HepG2 (cell line): ENCODE data around the gene NELFB. TPM values are rescaled to one million over a fixed set of nuclear protein-coding genes. Genes with fewer than 3 reads are reported as not detected.
A peak's percentile ranks its signal among the peaks of the same experiment; 100 is the strongest.

Experiments used
- ATF2 ChIP-seq: sonication (generic); formaldehyde crosslinking; IDR thresholded peaks from 2 replicates; pipeline ENCODE4 v1.4.0; 2020; ENCODE audit warnings: missing genetic modification reagents
- CBFB ChIP-seq: sonication (generic); formaldehyde crosslinking; IDR thresholded peaks from 2 replicates; pipeline ENCODE4 v1.4.0; 2020; ENCODE audit warnings: missing genetic modification reagents
- CEBPZ ChIP-seq: IDR thresholded peaks from 2 replicates; pipeline ENCODE4 v1.6.1; 2012; ENCODE audit warnings: low read length, improper control_type of control experiment
- HOXA3 ChIP-seq: sonication (generic); formaldehyde crosslinking; IDR thresholded peaks from 2 replicates; pipeline ENCODE4 v1.5.0; 2020; ENCODE audit warnings: missing genetic modification reagents
- HOXA5 ChIP-seq: sonication (generic); formaldehyde crosslinking; IDR thresholded peaks from 2 replicates; pipeline ENCODE4 v1.4.0; 2020; ENCODE audit warnings: missing genetic modification reagents
- HOXD1 ChIP-seq: sonication (generic); formaldehyde crosslinking; IDR thresholded peaks from 2 replicates; pipeline ENCODE4 v1.5.0; 2020; ENCODE audit warnings: missing genetic modification reagents
- ISL2 ChIP-seq: sonication (generic); formaldehyde crosslinking; IDR thresholded peaks from 2 replicates; pipeline ENCODE4 v1.5.0; 2020; ENCODE audit warnings: missing genetic modification reagents
- MAZ ChIP-seq, 2 experiments: sonication (generic) in 1 of 2; formaldehyde crosslinking in 1 of 2; IDR thresholded peaks; 2 replicates each; pipeline versions ENCODE4 v1.5.0 to v1.6.1; 2012 to 2020; ENCODE audit warnings: low read depth in 2 of 2, mild to moderate bottlenecking in 2 of 2, borderline replicate concordance in 1 of 2, improper control_type of control experiment in 1 of 2, low read length in 1 of 2, missing genetic modification reagents in 1 of 2, moderate library complexity in 1 of 2
- NONO ChIP-seq, 2 experiments: fragments of 450-650 bp in 1 of 2; sonication (generic) in 1 of 2; formaldehyde crosslinking in 1 of 2; IDR thresholded peaks in 1 of 2; conservative IDR thresholded peaks in 1 of 2; 2 replicates each; pipeline versions ENCODE4 v1.6.1 to v1.8.0; 2017 to 2022; ENCODE audit warnings: mild to moderate bottlenecking in 1 of 2, missing genetic modification reagents in 1 of 2, moderate library complexity in 1 of 2
- POLR2A ChIP-seq, 2 experiments: IDR thresholded peaks; 2 replicates each; pipeline ENCODE4 v1.6.1; 2011; ENCODE audit warnings: low read depth in 2 of 2, low read length in 2 of 2, mild to moderate bottlenecking in 1 of 2, moderate library complexity in 1 of 2; ENCODE audit not compliant: insufficient read depth in 1 of 2
- RAD21 ChIP-seq: fragments of 450-650 bp; formaldehyde crosslinking; IDR thresholded peaks from 2 replicates; pipeline ENCODE4 v1.5.0; 2020; ENCODE audit warnings: mild to moderate bottlenecking
- TIGD3 ChIP-seq: sonication (generic); formaldehyde crosslinking; IDR thresholded peaks from 2 replicates; pipeline ENCODE4 v1.5.1; 2020; ENCODE audit warnings: mild to moderate bottlenecking, missing genetic modification reagents, borderline replicate concordance
- ZBTB14 ChIP-seq: sonication (generic); formaldehyde crosslinking; IDR thresholded peaks from 2 replicates; pipeline ENCODE4 v1.4.0; 2020; ENCODE audit warnings: missing genetic modification reagents
- ZBTB2 ChIP-seq: sonication (generic); formaldehyde crosslinking; IDR thresholded peaks from 2 replicates; pipeline ENCODE4 v1.8.0; 2022; ENCODE audit warnings: low read depth, missing genetic modification reagents
- ZMAT3 ChIP-seq: sonication (generic); formaldehyde crosslinking; conservative IDR thresholded peaks from 2 replicates; pipeline ENCODE4 v1.7.0; 2021; ENCODE audit warnings: missing genetic modification reagents
- ZNF343 ChIP-seq: sonication (generic); formaldehyde crosslinking; IDR thresholded peaks from 2 replicates; pipeline ENCODE4 v1.4.0; 2020; ENCODE audit warnings: mild to moderate bottlenecking, missing genetic modification reagents
- ZNF414 ChIP-seq: sonication (generic); formaldehyde crosslinking; IDR thresholded peaks from 2 replicates; pipeline ENCODE4 v1.5.0; 2020; ENCODE audit warnings: missing genetic modification reagents
- ZNF441 ChIP-seq: sonication (generic); formaldehyde crosslinking; IDR thresholded peaks from 2 replicates; pipeline ENCODE4 v1.7.0; 2021; ENCODE audit warnings: missing genetic modification reagents, borderline replicate concordance
- ZNF782 ChIP-seq: sonication (generic); formaldehyde crosslinking; IDR thresholded peaks from 2 replicates; pipeline ENCODE4 v1.4.0; 2020; ENCODE audit warnings: missing genetic modification reagents, mild to moderate bottlenecking, borderline replicate concordance
- polyA plus RNA-seq, 8 experiments: library from polyadenylated mRNA; depleted of rRNA in 3 of 8; stranded (reverse) in 7 of 8; unstranded in 1 of 8; fragments of >200 nt; fragmentation: Illumina TruSeq in 4 of 8; extraction: Trizol in 4 of 8; gene quantifications; 2 replicates each; pipeline versions ENCODE4 v1.2.1 to v1.2.3, GENCODE V29; 2011 to 2016; ENCODE audit warnings: low read depth in 4 of 8, missing spikeins in 1 of 8, mixed read lengths in 1 of 8; ENCODE audit not compliant: insufficient read depth in 1 of 8
- total RNA-seq, 5 experiments: library from RNA; depleted of rRNA; stranded (reverse); fragments of >200 nt; fragmentation: Illumina TruSeq; extraction: Trizol; gene quantifications; 2 replicates each; pipeline ENCODE4 v1.2.3, GENCODE V29; 2016; ENCODE audit warnings: low read depth in 1 of 5

Gene NELFB
- total and polyA plus RNA-seq, 2 of the 13 experiments (the other 11 are each of a cell fraction or from before 2014, with no cell fraction given) = 26.5 to 45.8 TPM

GRCh38 chr9:137240318-137240840 lies 14.7 kb upstream of the NELFB start (continued):
- TF ChIP-seq CEBPZ (no peak), ISL2 (CRISPR knock-in tag) (0 out of 2 replicates have a peak, but pooled peaks have one; percentile 57), MAZ (IDR thresholded peaks at IDR 0.05; ENCODE audit: borderline replicate concordance, low read depth, low read length) (no peak), MAZ (CRISPR knock-in tag; IDR thresholded peaks at IDR 0.05; ENCODE audit: low read depth) (no peak), ZNF343 (CRISPR knock-in tag) (peak; percentile 86), POLR2A (IDR thresholded peaks at IDR 0.05; ENCODE audit: insufficient read depth in 1 of 2, low read depth in 2 of 2, low read length in 2 of 2) (peak in 1 of 2 experiments; percentile 50; a peak in 1 of 4 replicates), HOXD1 (CRISPR knock-in tag) (peak; percentile 54; the same call in 1 of the 2 replicates), ZNF782 (CRISPR knock-in tag) (peak; percentile 93), CBFB (CRISPR knock-in tag) (peak; percentile 67; the same call in 1 of the 2 replicates), ZMAT3 (peak; percentile 88), TIGD3 (peak; percentile 90; the same call in 1 of the 2 replicates), ATF2 (CRISPR knock-in tag) (0 out of 2 replicates have a peak, but pooled peaks have one; percentile 51), RAD21 (peak; percentile 66; the same call in 1 of the 2 replicates), NONO (IDR thresholded peaks at IDR 0.05) (no peak), NONO (CRISPR knock-in tag; conservative IDR thresholded peaks at IDR 0.05) (peak; percentile 56; the same call in 1 of the 2 replicates), HOXA5 (peak; percentile 84), HOXA3 (CRISPR knock-in tag) (peak; percentile 61), ZBTB14 (CRISPR knock-in tag) (peak; percentile 57), ZNF441 (CRISPR knock-in tag) (peak; percentile 28; the same call in 1 of the 2 replicates), ZNF414 (CRISPR knock-in tag) (no peak), ZBTB2 (CRISPR knock-in tag) (peak; percentile 94; the same call in 1 of the 2 replicates)
